SJCRH30 (cell line): Measurements from ENCODE around the gene CRYBG2. TPM values are rescaled to one million over a fixed set of nuclear protein-coding genes. Genes with fewer than 3 reads are reported as not detected.
"Not testable (repeated sequence)": the region's sequence is repeated elsewhere in the genome, so short reads cannot be mapped to it uniquely, and the experiment has no call there.

Source experiments
- DNase-seq, 2 experiments: peaks; one replicate each; pipeline ENCODE4 v3.0.0-alpha.2; 2015 to 2020
- H3K27ac ChIP-seq: fragments of 250-450 bp; sonication (Bioruptor Pico); 2 replicates; pipeline ENCODE4 v1.5.1; 2020; ENCODE audit warnings: mild to moderate bottlenecking, moderate library complexity
- H3K27me3 ChIP-seq: fragments of 250-450 bp; sonication (Bioruptor Pico); 2 replicates; pipeline ENCODE4 v1.5.1; 2020; ENCODE audit warnings: mild to moderate bottlenecking, moderate library complexity
- H3K36me3 ChIP-seq: fragments of 250-450 bp; sonication (Bioruptor Pico); 2 replicates; pipeline ENCODE4 v1.5.1; 2020; ENCODE audit warnings: mild to moderate bottlenecking, moderate library complexity
- H3K4me1 ChIP-seq: fragments of 250-450 bp; sonication (Bioruptor Pico); 2 replicates; pipeline ENCODE4 v1.5.1; 2020; ENCODE audit warnings: mild to moderate bottlenecking, moderate library complexity
- H3K4me3 ChIP-seq: fragments of 250-450 bp; sonication (Bioruptor Pico); 2 replicates; pipeline ENCODE4 v1.5.1; 2020; ENCODE audit warnings: mild to moderate bottlenecking, moderate library complexity
- H3K9me3 ChIP-seq: fragments of 250-450 bp; sonication (Bioruptor Pico); replicated peaks from 2 replicates; pipeline ENCODE4 v1.5.1; 2020; ENCODE audit warnings: mild to moderate bottlenecking, moderate library complexity
- total RNA-seq: library from RNA; depleted of rRNA; stranded (reverse); fragments of >200 nt; shearing (Covaris generic); gene quantifications from 2 replicates; pipeline ENCODE4 v1.2.3, GENCODE V29; 2014; rRNA removed

Gene CRYBG2, protein sequence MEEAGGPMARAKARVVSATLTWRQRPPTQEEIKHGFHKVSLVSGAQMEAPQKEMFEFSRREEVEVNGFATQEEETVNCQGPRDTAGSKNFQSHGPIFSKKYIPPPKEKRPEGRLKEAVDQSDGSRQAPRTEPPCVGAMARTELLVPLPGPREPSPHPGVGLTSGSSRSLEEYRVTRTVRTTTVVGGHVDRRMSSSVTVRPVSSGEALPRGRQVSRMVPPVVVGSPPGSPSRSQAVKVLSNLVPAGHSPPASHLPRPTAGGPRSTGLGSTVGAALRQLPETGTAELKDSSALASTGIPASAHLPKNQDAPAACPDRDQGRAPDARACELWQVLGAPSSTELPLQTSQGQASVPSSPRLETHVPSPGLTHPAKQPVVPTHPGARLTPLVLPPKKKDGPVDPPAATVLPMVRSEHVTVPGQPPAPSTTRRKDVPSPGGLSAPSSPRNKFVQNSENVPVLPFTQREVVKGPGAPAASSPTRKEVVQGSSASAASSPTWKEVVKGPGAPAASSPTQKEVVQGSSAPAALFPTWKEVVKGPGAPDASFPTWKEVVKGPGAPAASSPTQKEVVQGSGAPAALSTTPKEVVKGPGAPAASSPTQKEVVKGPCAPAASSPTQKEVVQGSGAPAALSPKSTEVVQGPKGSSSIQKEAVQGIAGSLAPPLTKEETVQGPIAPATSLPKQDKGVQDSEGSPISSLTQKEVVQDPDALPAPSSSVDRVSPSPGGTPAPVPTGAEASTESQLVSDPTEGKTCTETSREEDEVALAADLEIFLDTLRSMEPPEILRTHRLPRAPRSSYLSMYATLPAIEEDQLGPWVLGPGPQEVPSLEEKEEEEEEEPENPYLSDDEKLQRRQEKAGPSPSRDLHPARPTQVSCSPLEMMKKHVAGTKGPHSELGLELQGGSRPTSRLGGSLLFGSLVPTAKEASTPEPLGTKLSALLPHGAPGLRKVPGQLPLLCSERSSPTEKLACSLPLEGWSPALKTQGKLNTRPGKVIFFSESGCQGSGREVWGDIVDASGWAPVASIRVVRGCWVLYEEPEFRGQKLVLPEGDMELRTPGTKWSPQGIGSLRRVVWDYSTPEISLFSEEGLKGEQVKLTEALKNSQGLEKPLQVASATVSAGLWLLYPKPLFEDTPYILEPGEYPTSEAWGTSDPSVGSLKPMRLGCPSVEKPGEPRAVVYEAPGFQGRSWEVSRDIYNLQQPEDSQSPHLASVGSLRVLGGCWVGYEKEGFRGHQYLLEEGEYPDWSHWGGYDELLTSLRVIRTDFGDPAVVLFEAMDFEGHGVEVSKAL (N-terminal part only)
- total RNA-seq = not detected in 2 replicates

DNA sequence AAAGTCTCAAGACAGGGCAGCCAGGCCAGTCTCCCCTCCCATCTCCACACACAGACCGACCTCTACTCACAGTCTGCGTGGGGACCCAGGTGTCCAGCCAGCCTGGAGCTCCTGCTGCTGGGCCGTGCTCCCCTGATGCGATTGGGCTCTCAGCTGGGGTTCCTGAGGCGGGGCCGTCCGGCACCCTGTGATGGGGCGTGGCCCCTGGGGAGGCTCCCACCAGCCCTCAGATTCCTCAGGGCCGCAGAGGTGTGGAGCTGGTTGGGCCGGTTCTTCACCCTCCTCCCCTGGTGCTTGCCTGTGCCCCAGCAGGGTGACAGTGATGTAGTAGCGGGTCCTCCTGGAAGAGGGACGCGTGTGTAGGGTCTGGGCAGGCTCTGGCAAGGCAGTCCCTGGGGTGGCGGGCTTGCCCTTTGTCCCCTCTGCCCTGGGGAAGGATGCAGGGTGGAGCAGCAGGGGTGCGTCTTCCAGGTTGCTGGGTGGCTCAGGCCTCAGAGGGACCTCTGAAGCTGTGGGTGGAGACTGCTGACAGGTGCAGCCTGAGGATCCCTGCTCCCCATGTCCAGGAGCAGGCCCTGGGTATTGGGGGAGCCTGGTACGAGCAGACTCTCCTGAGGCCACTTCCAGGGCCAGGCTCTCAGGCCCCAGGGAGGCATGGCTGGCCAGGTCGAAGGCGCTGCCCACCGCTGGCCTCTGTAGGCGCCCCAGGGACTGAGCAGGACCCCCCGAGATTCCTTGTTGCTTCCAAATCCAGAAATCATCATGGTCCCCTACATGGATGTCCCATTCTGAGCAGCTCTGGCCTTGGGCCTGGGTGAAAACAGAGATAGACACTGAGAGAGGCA, at the start of gene CRYBG2:
Gene CRYBG2, minus strand, starts transcription at position 155 of the 845 bp plus-strand sequence. CDS start 7,473 bp downstream, outside the sequence.
- no peaks in the 10 kb centered on the region for H3K36me3 ChIP-seq
- peaks cover 5% of the 10 kb centered on the region for H3K4me1 ChIP-seq
- H3K4me3 ChIP-seq = no peak within 1 kb of the TSS
- peaks cover 32% of the 10 kb centered on the region for H3K27me3 ChIP-seq
- H3K9me3 ChIP-seq = no peaks in the 10 kb centered on the region
- no peak for DNase-seq
- H3K27ac ChIP-seq = no peak within 1 kb of the TSS

DNA sequence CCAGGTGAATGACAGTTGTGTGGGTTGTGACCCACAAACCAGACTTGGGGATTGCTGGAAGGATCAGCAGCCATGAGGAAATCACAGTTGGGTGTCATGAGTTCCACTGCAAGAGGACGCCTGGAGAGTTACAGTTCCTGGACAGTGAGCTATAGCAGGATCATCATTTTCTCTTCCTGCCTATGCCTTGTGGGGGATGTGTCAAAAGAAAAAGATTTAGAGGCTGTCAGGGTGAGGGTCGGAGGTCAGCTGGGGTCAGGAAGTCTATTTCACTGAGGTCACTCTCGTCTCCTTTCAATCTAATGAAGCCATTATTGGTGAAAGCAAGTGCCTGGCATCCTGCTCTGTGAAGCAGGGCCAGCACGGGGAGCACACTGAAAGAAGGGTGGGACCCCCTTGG, 49.7 kb upstream of the CRYBG2 start:
- Histone ChIP-seq H3K9me3 (no peaks in the 10 kb centered on the region), H3K27ac (no peak overlapping the region), H3K36me3 (no peaks in the 10 kb centered on the region), H3K27me3 (no peaks in the 10 kb centered on the region), H3K4me1 (peaks cover 23% of the 10 kb centered on the region), H3K4me3 (no peak overlapping the region)
- peak in 1 of 2 experiments; percentile 15 for DNase-seq

DNA sequence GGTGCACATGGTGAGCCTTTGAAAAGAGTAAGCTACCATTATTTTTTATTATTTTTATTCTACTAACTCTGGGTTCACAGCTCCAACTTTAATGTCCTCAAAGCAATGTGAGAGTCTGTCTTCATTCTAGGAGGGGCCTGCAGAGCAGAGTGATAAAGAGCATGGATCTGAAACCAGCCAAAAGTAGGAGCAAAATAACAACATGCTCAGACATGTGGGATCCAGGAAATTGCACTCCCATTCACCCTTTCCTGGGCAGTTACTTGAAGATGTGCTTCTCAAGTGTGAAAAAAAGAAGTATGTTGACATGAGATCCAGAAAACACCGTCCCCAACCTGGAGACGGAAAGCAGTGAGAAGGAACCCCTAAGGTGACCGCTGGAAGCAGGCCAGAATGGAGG, 48.0 kb upstream of the CRYBG2 start:
- Histone ChIP-seq H3K36me3 (no peaks in the 10 kb centered on the region), H3K27ac (no peak overlapping the region), H3K4me1 (peaks cover 23% of the 10 kb centered on the region), H3K27me3 (no peaks in the 10 kb centered on the region), H3K4me3 (no peak overlapping the region), H3K9me3 (no peaks in the 10 kb centered on the region)
- no peak for DNase-seq

DNA sequence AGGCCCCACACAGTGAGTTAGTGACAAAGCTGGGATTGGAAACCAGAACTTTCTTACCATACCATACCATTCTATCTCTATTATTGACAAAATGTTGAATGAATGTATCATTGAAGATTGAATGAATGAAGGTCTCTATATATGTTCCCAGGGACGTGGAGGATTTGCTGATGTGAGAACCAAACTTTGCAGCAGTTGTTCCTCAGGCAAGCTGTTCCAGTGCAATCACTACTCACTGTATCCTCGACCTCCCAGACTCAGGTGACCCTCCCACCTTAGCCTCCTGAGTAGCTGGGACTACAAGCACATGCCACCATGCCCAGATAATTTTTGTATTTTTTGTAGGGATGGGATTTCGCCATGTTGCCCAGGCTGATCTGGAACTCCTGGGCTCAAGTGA, 45.1 kb upstream of the CRYBG2 start:
- no peak for DNase-seq
- no peaks in the 10 kb centered on the region for H3K36me3 ChIP-seq
- no peak overlapping the region for H3K4me3 ChIP-seq
- no peak overlapping the region for H3K27ac ChIP-seq
- H3K9me3 ChIP-seq = no peaks in the 10 kb centered on the region
- H3K4me1 ChIP-seq = peaks cover 6% of the 10 kb centered on the region; the same call in 1 of the 2 replicates
- H3K27me3 ChIP-seq = no peaks in the 10 kb centered on the region

DNA sequence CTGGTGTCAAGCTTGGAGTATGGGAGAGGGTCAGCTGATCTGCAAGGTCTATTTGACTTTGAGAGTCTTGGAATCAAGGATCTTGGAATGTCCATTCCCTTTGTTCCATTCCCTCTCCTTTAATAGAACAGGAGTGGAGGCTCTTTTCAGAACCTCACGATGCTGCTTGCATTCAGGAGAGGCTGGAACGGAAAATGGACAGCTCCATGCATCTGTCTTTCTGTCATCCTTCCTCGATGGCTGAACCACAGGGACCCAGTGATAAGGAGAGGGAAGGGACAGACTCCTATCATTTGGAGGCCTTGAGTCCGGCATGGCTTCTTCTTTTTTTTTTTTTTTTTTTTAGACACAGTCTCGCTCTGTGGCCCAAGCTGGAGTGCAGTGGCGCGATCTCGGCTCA, 41.8 kb upstream of the CRYBG2 start:
- no peak for DNase-seq
- Histone ChIP-seq H3K27me3 (peaks cover 4% of the 10 kb centered on the region; the same call in 1 of the 2 replicates), H3K27ac (no peak overlapping the region), H3K9me3 (no peaks in the 10 kb centered on the region), H3K4me1 (no peaks in the 10 kb centered on the region), H3K36me3 (no peaks in the 10 kb centered on the region), H3K4me3 (no peak overlapping the region)

DNA sequence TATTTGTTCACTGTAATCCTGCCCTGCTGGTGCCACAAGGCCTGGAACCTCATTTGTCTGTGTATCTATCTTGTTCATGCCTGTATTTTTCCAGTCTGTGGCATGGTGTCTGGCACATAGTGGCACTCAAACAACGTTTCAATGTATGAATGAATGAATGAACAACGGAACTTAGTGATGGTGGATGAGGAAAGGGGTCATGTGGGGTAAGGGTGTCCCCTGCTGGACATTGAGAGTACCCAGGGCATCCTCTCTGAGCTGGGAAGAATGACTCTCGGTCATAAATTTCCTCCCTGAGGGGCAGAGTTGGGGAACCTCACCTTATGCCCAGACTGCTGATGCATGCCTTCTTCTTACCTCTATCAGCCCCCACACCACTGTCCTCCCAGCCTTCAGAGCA, 37.5 kb upstream of the CRYBG2 start:
- Histone ChIP-seq H3K36me3 (no peaks in the 10 kb centered on the region), H3K9me3 (no peaks in the 10 kb centered on the region), H3K27me3 (peaks cover 6% of the 10 kb centered on the region; the same call in 1 of the 2 replicates), H3K27ac (no peak overlapping the region), H3K4me3 (no peak overlapping the region), H3K4me1 (peaks cover 3% of the 10 kb centered on the region; the same call in 1 of the 2 replicates)
- peak; percentile 31 to 56 for DNase-seq

DNA sequence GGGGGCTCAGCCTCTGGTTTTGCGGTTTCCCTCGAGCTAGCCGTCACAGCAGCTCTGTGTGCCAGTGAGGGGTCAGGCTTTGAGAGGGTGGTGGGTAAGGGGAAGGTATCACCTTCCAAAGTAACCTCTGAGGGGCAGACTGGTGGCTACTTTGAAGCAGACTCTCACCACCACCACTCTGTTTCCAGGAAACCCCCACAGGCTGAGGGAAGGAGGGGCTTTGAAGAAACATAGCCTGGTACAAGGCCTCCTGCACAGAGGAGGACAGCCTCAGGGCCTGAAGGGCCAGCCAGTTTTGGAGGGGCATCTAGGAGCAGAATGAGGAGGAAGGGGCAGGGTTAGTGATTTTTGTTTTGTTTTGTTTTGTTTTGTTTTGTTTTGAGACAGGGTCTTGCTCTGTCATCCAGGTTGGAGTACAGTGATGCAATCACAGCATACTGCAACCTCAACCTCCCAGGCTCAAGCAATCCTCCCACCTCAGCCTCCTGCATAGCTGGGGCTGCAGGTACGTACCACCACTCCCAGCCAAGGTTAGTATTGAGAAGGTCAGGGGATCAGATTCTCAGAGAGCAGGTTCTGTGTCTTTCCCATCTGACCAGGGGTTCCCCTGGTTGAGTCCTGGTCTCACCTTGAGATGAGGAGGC, 35.8 kb upstream of the CRYBG2 start:
- peaks cover 3% of the 10 kb centered on the region; the same call in 1 of the 2 replicates for H3K4me1 ChIP-seq
- no peak overlapping the region for H3K27ac ChIP-seq
- DNase-seq = no peak
- H3K9me3 ChIP-seq = no peaks in the 10 kb centered on the region
- no peak overlapping the region for H3K4me3 ChIP-seq
- no peaks in the 10 kb centered on the region for H3K36me3 ChIP-seq
- H3K27me3 ChIP-seq = peaks cover 6% of the 10 kb centered on the region; the same call in 1 of the 2 replicates

DNA sequence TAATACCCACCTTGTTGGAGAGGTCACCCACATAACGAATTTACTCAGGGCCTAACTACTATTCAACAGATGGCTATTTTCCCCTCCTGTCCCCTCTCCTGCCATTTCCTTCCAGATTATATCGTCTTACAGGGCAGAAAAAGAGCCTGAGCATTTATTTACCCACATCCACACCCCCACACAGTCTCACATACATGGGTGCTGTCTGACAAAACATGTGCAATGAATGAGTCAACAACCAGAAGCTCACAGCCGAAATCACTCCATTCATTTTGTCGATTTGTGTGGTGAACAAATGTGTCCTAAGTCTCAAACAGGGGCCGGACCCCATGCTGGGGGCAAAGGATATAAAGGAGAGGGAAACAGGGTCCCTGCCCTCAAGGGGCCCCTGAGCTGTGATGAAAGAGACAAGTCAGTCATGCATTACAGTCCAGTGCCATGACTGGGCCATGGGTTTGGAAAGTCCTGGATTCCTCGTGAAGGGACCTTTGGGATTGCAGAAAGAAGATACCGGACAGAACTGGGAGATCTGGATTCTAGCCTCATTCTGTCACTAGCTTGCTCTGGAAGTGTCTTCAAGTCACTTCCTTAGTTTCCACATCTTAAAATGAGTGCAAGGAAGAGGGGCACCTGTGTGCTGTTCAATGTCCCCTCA, 35.0 kb upstream of the CRYBG2 start:
- Histone ChIP-seq H3K27me3 (peaks cover 6% of the 10 kb centered on the region; the same call in 1 of the 2 replicates), H3K27ac (no peak overlapping the region), H3K36me3 (no peaks in the 10 kb centered on the region), H3K9me3 (no peaks in the 10 kb centered on the region), H3K4me3 (no peak overlapping the region), H3K4me1 (peaks cover 3% of the 10 kb centered on the region; the same call in 1 of the 2 replicates)
- no peak for DNase-seq

DNA sequence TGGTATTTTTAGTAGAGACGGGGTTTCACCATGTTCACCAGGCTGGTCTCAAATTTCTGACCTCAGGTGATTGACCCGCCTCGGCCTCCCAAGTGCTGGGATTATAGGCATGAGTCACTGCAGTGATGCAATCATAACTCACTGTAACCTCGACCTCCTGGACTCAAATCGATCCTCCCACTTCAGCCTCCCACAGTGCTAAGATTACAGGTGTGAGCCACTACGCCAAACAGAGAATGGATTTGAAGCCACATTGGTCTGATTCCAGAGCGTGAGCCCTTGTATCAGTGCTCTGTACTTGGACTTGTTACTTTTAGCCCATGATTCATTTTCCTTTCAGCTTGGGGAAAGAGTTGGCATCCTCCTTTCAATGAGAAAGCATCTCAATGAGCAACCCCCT, 33.5 kb upstream of the CRYBG2 start:
- Histone ChIP-seq H3K36me3 (no peaks in the 10 kb centered on the region), H3K4me3 (no peak overlapping the region), H3K9me3 (no peaks in the 10 kb centered on the region), H3K27ac (no peak overlapping the region), H3K4me1 (peaks cover 3% of the 10 kb centered on the region; the same call in 1 of the 2 replicates), H3K27me3 (peaks cover 12% of the 10 kb centered on the region; the same call in 1 of the 2 replicates)
- peak in 1 of 2 experiments; percentile 33 for DNase-seq

DNA sequence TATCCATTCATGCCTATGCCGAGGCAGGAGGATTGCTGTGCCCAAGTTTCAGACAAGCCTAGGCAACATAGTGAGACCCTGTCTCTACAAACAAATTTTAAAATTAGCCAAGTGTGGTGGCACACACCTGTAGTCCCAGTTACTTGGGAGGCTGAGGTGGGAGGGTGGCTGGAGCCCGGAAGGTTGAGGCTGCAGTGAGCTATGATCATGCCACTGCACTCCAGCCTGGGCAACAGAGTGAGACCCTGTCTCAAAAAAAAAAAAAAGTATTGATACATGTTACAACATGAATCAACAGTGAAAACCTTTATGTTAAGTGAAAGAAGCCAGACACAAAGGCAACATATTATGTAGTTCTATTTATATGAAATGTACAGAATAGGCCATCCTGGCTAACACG, 31.1 kb upstream of the CRYBG2 start:
- H3K27ac ChIP-seq, H3K4me1 ChIP-seq: not testable (repeated sequence)
- H3K27me3 ChIP-seq = peaks cover 12% of the 10 kb centered on the region; the same call in 1 of the 2 replicates

DNA sequence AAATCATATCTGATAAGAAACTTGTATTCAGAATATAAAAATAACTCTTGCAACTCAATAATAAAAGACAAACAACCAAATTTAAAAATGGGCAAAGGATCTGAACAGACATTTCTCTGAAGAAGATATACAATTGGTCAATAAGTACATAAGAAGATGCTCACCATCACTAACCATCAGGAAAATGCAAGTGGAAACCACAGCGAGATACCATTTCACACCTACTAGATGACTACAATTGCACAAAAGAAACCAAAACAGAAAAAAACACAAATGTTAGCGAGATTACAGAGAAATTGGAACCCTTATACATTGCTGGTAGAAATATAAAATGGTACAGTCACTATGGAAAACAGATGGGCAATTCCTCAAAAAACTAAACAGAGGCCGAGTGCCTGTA, 30.1 kb upstream of the CRYBG2 start:
- H3K4me1 ChIP-seq = peaks cover 3% of the 10 kb centered on the region; the same call in 1 of the 2 replicates
- H3K9me3 ChIP-seq = no peaks in the 10 kb centered on the region
- no peaks in the 10 kb centered on the region for H3K36me3 ChIP-seq
- H3K27ac ChIP-seq = no peak overlapping the region
- no peak overlapping the region for H3K4me3 ChIP-seq
- no peak for DNase-seq
- peaks cover 12% of the 10 kb centered on the region; the same call in 1 of the 2 replicates for H3K27me3 ChIP-seq

More for the DNA sequence above, 31.1 kb upstream of the CRYBG2 start:
- H3K9me3 ChIP-seq, H3K4me3 ChIP-seq, H3K36me3 ChIP-seq, DNase-seq: not testable (repeated sequence)

DNA sequence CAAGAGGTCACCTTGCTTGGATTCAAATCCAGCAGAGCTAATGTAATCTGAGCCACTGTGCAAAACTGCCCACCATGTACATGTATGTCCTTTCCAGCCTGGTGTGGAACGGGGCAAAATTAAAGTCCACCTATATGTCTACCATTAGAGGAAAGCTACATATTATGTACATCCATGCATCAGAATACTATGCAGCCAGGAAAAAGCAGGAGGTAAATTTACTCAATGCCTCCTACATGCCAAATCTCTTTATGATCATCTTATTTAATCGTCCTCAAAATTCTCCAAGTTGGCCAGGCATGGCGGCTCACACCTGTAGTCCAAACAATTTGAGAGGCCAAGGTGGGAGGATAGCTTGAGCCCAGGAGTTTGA, 24.9 kb upstream of the CRYBG2 start:
- Histone ChIP-seq H3K4me1 (no peaks in the 10 kb centered on the region), H3K36me3 (no peaks in the 10 kb centered on the region), H3K4me3 (no peak overlapping the region), H3K27ac (no peak overlapping the region), H3K9me3 (peaks cover 6% of the 10 kb centered on the region; the same call in 1 of the 2 replicates), H3K27me3 (peaks cover 10% of the 10 kb centered on the region; the same call in 1 of the 2 replicates)
- DNase-seq = no peak
